PC-3 (cell line): ENCODE results near the gene TYRP1. TPM values are rescaled to one million over a fixed set of nuclear protein-coding genes. Genes with fewer than 3 reads are reported as not detected.

Experiments
- ATAC-seq: fragments of 200-7000 bp; cut with Tn5 transposase; 2 replicates; pipeline ENCODE4 v1.9.1; 2020; ENCODE audit warnings: mild to moderate bottlenecking, moderate library complexity
- BruUV-seq: library from RNA; stranded (reverse); fragments of 400-500 nt; replicated peaks from 2 replicates; lab custom pipeline; 2021; lab: Mats Ljungman, UMichigan
- CTCF ChIA-PET: fragments of 300-600 bp; sonication (Branson Sonifier 250); formaldehyde crosslinking; loops from one replicate; lab custom pipeline; 2022; ENCODE audit warnings: antibody characterized with exemption; lab: Charles Lee
- POLR2A ChIA-PET: fragments of 300-600 bp; sonication (Branson Sonifier 250); formaldehyde crosslinking; loops from one replicate; lab custom pipeline; 2022; ENCODE audit warnings: antibody characterized with exemption; ENCODE audit not compliant: unreplicated experiment; lab: Charles Lee
- DNase-seq: peaks from one replicate; pipeline ENCODE4 v3.0.0-alpha.2; 2015
- H2AFZ ChIP-seq: fragments of 300-600 bp; sonication (generic); 2 replicates; pipeline ENCODE4 v1.6.0; 2016; ENCODE audit warnings: antibody characterized with exemption, low read length
- H3F3A ChIP-seq: fragments of 300-600 bp; sonication (generic); one replicate; pipeline ENCODE4 v1.6.0; 2017; ENCODE audit warnings: antibody characterized with exemption, low read length, control low read depth, mild to moderate bottlenecking; ENCODE audit not compliant: unreplicated experiment
- H3K27ac ChIP-seq: fragments of 300-600 bp; sonication (generic); 2 replicates; pipeline ENCODE4 v1.5.1; 2016; ENCODE audit warnings: mild to moderate bottlenecking, low read length
- H3K27me3 ChIP-seq: fragments of 300-600 bp; sonication (generic); 2 replicates; pipeline ENCODE4 v1.6.1; 2016; ENCODE audit warnings: low read length, mixed read lengths
- H3K36me3 ChIP-seq: fragments of 300-600 bp; sonication (generic); 2 replicates; pipeline ENCODE4 v1.6.1; 2016; ENCODE audit warnings: low read depth, mixed run types, low read length, mixed read lengths
- H3K4me1 ChIP-seq: fragments of 300-600 bp; sonication (generic); 2 replicates; pipeline ENCODE4 v1.5.1; 2016; ENCODE audit warnings: low read length; ENCODE audit not compliant: insufficient read depth
- H3K4me2 ChIP-seq: fragments of 300-600 bp; sonication (generic); 2 replicates; pipeline ENCODE4 v1.6.0; 2016; ENCODE audit warnings: low read length
- H3K4me3 ChIP-seq: fragments of 300-600 bp; sonication (generic); 2 replicates; pipeline ENCODE4 v1.5.1; 2016; ENCODE audit warnings: mild to moderate bottlenecking, low read length, mixed read lengths
- H3K79me2 ChIP-seq: fragments of 300-600 bp; sonication (generic); 2 replicates; pipeline ENCODE4 v1.6.1; 2017; ENCODE audit warnings: low read length, mixed read lengths
- H3K9ac ChIP-seq: fragments of 300-600 bp; sonication (generic); 2 replicates; pipeline ENCODE4 v1.6.0; 2016; ENCODE audit warnings: mild to moderate bottlenecking, low read length
- H3K9me2 ChIP-seq: fragments of 300-600 bp; sonication (generic); replicated peaks from 2 replicates; pipeline ENCODE4 v1.6.1; 2016; ENCODE audit warnings: mixed run types, low read length, mixed read lengths
- H3K9me3 ChIP-seq: fragments of 300-600 bp; sonication (generic); 2 replicates; pipeline ENCODE4 v1.6.1; 2016; ENCODE audit warnings: low read length, mixed read lengths
- H4K20me1 ChIP-seq: fragments of 300-600 bp; sonication (generic); 2 replicates; pipeline ENCODE4 v1.6.1; 2016; ENCODE audit warnings: low read length, mixed read lengths
- EZH2 ChIP-seq: fragments of 300-600 bp; sonication (generic); IDR thresholded peaks from one replicate; pipeline ENCODE4 v1.6.1; 2017; ENCODE audit warnings: antibody characterized with exemption, mild to moderate bottlenecking, low read length; ENCODE audit not compliant: unreplicated experiment
- EZH2phosphoT487 ChIP-seq: fragments of 300-600 bp; sonication (generic); IDR thresholded peaks from 2 replicates; pipeline ENCODE4 v1.6.1; 2018; ENCODE audit warnings: mild to moderate bottlenecking, antibody characterized with exemption, low read length, borderline replicate concordance
- intact Hi-C: fragments of 100-400 bp; cut with micrococcal nuclease; formaldehyde crosslinking; loops from 2 replicates; pipeline ENCODE4 v1.9.0; 2023
- total RNA-seq: library from RNA; depleted of rRNA; stranded (reverse); fragments of >200 nt; gene quantifications from 2 replicates; pipeline ENCODE4 v1.2.3, GENCODE V29; 2014
- TF ChIP-seq, protein P1 (sequence below): fragments of 300-600 bp; sonication (generic); conservative IDR thresholded peaks from 2 replicates; pipeline ENCODE4 v1.5.1; 2017; ENCODE audit warnings: antibody characterized with exemption, low read depth, mild to moderate bottlenecking, low read length

Gene TYRP1
- total RNA-seq, 1 experiment from 2014 or later, result 0.22 TPM

- Histone ChIP-seq H3K9ac (no peak overlapping the region), H3K36me3 (no peaks in the 10 kb centered on the region), H3K4me1 (peaks cover 23% of the 10 kb centered on the region), H4K20me1 (no peaks in the 10 kb centered on the region), H3K27ac (no peak overlapping the region), H3K9me3 (no peaks in the 10 kb centered on the region), H3F3A (no peaks in the 10 kb centered on the region), H3K4me3 (no peak overlapping the region), H3K79me2 (no peaks in the 10 kb centered on the region), H3K4me2 (no peak overlapping the region), H3K9me2 (no peaks in the 10 kb centered on the region), H2AFZ (no peak overlapping the region), H3K27me3 (no peaks in the 10 kb centered on the region)
- ChIA-PET POLR2A (no interaction called here), CTCF (interaction anchor here (0.5 kb wide), 1 partner anchor 269 kb away, joined by 3 read pairs; no protein-coding TSS in a partner anchor)
- TF ChIP-seq EZH2 (no peak), EZH2phosphoT487 (no peak)
- TF ChIP-seq, protein P1, sequence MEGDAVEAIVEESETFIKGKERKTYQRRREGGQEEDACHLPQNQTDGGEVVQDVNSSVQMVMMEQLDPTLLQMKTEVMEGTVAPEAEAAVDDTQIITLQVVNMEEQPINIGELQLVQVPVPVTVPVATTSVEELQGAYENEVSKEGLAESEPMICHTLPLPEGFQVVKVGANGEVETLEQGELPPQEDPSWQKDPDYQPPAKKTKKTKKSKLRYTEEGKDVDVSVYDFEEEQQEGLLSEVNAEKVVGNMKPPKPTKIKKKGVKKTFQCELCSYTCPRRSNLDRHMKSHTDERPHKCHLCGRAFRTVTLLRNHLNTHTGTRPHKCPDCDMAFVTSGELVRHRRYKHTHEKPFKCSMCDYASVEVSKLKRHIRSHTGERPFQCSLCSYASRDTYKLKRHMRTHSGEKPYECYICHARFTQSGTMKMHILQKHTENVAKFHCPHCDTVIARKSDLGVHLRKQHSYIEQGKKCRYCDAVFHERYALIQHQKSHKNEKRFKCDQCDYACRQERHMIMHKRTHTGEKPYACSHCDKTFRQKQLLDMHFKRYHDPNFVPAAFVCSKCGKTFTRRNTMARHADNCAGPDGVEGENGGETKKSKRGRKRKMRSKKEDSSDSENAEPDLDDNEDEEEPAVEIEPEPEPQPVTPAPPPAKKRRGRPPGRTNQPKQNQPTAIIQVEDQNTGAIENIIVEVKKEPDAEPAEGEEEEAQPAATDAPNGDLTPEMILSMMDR, result no peak
- ATAC-seq (no peak), DNase-seq (no peak)
- no TSS peak for BruUV-seq
- intact Hi-C loops, result no loop called here
Observed at GRCh38 chr9:12720551-12720950, 27.4 kb downstream of the TYRP1 start.

- peaks cover 23% of the 10 kb centered on the region for H3K4me1 ChIP-seq
- ChIA-PET CTCF (interaction anchor here (0.8 kb wide), 1 partner anchor 361 kb away, joined by 3 read pairs; no protein-coding TSS in a partner anchor), POLR2A (no interaction called here)
- intact Hi-C loops, result loop anchor here (2.0 kb wide), 1 partner anchor 95 kb away; no protein-coding TSS in a partner anchor
- TF ChIP-seq EZH2phosphoT487 (no peak), EZH2 (no peak)
- TF ChIP-seq, protein P1, result no peak
- H3K36me3 ChIP-seq, result no peaks in the 10 kb centered on the region
- no peaks in the 10 kb centered on the region for H3K27me3 ChIP-seq
- no peaks in the 10 kb centered on the region for H3K9me3 ChIP-seq
- H3K9ac ChIP-seq, result peak overlapping the region; percentile 17; the same call in 1 of the 2 replicates
- no peak for ATAC-seq
- no peaks in the 10 kb centered on the region for H3K9me2 ChIP-seq
- peak overlapping the region; percentile 22; the same call in 1 of the 2 replicates for H3K27ac ChIP-seq
- no peak overlapping the region for H3K4me2 ChIP-seq
- no peaks in the 10 kb centered on the region for H3K79me2 ChIP-seq
- no peak overlapping the region for H3K4me3 ChIP-seq
- DNase-seq, result no peak
- no peaks in the 10 kb centered on the region for H4K20me1 ChIP-seq
- no peaks in the 10 kb centered on the region for H3F3A ChIP-seq
- BruUV-seq, result no TSS peak
- no peak overlapping the region for H2AFZ ChIP-seq
Observed at GRCh38 chr9:12722131-12722530, 28.9 kb downstream of the TYRP1 start.

GRCh38 chr9:12723409-12724028 lies 30.3 kb downstream of the TYRP1 start:
- no peaks in the 10 kb centered on the region for H3K9me2 ChIP-seq

More at GRCh38 chr9:12723409-12724028, 30.3 kb downstream of the TYRP1 start:
- Histone ChIP-seq H3K4me1 (peaks cover 23% of the 10 kb centered on the region), H3K9me3 (no peaks in the 10 kb centered on the region), H3K27me3 (no peaks in the 10 kb centered on the region), H3K9ac (peak overlapping the region; percentile 25; the same call in 1 of the 2 replicates), H4K20me1 (no peaks in the 10 kb centered on the region), H3K4me3 (no peak overlapping the region), H3F3A (no peaks in the 10 kb centered on the region), H3K4me2 (no peak overlapping the region), H3K27ac (peak overlapping the region; percentile 34), H3K79me2 (no peaks in the 10 kb centered on the region), H2AFZ (0 out of 2 replicates have a peak overlapping the region, but pooled peaks have one; percentile 16), H3K36me3 (no peaks in the 10 kb centered on the region)
- ChIA-PET POLR2A (no interaction called here), CTCF (interaction anchor here (0.6 to 1.9 kb wide), 3 partner anchors 24 to 161 kb away, joined by 3 to 14 read pairs (median 6); no protein-coding TSS in a partner anchor)
- TF ChIP-seq EZH2phosphoT487, result no peak
- TF ChIP-seq, protein P1, result peak; percentile 57
- intact Hi-C loops, result loop anchor here (1.0 to 2.0 kb wide), 3 partner anchors 52 to 161 kb away; partner anchors contain the start of gene LURAP1L
- DNase-seq, result peak; percentile 50
- BruUV-seq, result TSS peak; percentile 39
- peak; percentile 57 for ATAC-seq
